NCI-H128 (cell line): ENCODE measurements around the gene NISCH.

Source experiments
- DNase-seq: peaks from one replicate; lab custom pipeline; 2025; ENCODE audit not compliant: unreplicated experiment; lab: John Stamatoyannopoulos, UW

NISCH gene

GRCh38 chr3:52447512-52448355, 7.7 kb upstream of the NISCH start:
- DNase-seq = no peak

- DNase-seq = no peak
Observed at GRCh38 chr3:52450489-52451236, 4.7 kb upstream of the NISCH start.

GRCh38 chr3:52451237-52452083, 3.9 kb upstream of the NISCH start:
- DNase-seq = no peak

- DNase-seq = no peak
Observed at GRCh38 chr3:52452126-52452525, 3.3 kb upstream of the NISCH start.

- DNase-seq = no peak
Observed at GRCh38 chr3:52452570-52453221, 2.7 kb upstream of the NISCH start.

GRCh38 chr3:52453496-52454249, 1.7 kb upstream of the NISCH start, which contains the start of gene TNNC1:
Gene TNNC1 (minus strand): TSS chr3:52454041. CDS start chr3:52454015, 26 bp downstream.
- no peak for DNase-seq

- DNase-seq = no peak
Observed at GRCh38 chr3:52454250-52454937, 1.0 kb upstream of the NISCH start.

GRCh38 chr3:52454938-52455282, 494 bp upstream of the NISCH start:
- no peak for DNase-seq

- no peak for DNase-seq
Observed at GRCh38 chr3:52456169-52456799, 880 bp downstream of the NISCH start.

GRCh38 chr3:52456800-52457183, 1.4 kb downstream of the NISCH start:
- no peak for DNase-seq

GRCh38 chr3:52458031-52458760, 2.8 kb downstream of the NISCH start:
- no peak for DNase-seq

GRCh38 chr3:52458770-52459545, 3.6 kb downstream of the NISCH start:
- no peak for DNase-seq

- no peak for DNase-seq
Observed at GRCh38 chr3:52461874-52462273, 6.5 kb downstream of the NISCH start.

GRCh38 chr3:52463416-52463815, 8.0 kb downstream of the NISCH start:
- no peak for DNase-seq

- DNase-seq = no peak
Observed at GRCh38 chr3:52468336-52468735, 12.9 kb downstream of the NISCH start.

GRCh38 chr3:52469001-52469400, 13.6 kb downstream of the NISCH start:
- DNase-seq = no peak

GRCh38 chr3:52470920-52471319, 15.5 kb downstream of the NISCH start:
- no peak for DNase-seq
